Measurements from ENCODE around the gene AP3S2. TPM values are rescaled to one million over a fixed set of nuclear protein-coding genes. Genes with fewer than 3 reads are reported as not detected.

The AP3S2 gene
- total and polyA plus RNA-seq, 2 of the 4 experiments (the other 2 are of a cell fraction) = 12.6 to 34.1 TPM

DNA sequence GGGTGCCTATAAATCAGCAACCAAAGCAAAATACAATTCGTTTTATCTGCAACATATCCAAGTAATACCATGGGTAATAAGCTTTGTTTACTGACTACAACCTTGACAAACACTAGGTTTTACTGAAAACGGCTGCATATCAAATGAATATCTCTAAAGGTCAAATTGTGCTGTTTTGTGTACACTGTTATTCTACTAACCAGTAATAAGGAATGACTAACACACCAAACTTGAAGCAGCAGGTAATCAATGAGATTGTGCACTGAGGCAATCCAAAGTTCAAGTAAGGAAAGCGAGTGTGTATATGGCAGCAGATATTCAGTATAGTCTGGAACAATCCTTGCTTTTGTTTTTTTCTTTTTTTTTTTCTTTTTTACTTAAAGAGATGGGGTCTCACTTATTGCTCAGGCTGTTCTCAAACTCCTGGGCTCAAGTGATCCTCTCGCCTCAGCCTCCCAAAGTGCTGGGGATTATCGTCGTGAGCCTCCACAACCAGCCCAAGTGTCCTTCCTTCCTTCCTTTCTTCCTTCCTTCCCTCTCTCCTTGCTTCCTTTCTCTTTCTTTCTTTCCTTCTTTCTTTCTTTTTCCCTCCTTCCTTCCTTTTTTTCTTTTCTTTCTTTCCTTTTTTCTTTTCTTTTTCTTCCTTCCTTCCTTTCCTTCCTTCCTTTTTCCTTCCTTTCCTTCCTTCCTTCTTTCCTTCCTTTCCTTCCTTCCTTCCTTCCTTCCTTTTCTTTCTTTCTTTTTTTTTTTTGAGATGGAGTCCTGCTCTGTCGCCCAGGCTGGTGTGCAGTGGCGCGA, 34.9 kb downstream of the AP3S2 start:
- TF ChIP-seq, protein P1, sequence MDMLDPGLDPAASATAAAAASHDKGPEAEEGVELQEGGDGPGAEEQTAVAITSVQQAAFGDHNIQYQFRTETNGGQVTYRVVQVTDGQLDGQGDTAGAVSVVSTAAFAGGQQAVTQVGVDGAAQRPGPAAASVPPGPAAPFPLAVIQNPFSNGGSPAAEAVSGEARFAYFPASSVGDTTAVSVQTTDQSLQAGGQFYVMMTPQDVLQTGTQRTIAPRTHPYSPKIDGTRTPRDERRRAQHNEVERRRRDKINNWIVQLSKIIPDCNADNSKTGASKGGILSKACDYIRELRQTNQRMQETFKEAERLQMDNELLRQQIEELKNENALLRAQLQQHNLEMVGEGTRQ (IDR thresholded peaks at IDR 0.05; ENCODE audit: low read depth, low read length) = no peak
- no peak for TF ChIP-seq MAFK (IDR thresholded peaks at IDR 0.05; ENCODE audit: low read depth, low read length)
- no peak for TF ChIP-seq CEBPB (IDR thresholded peaks at IDR 0.05; ENCODE audit: low read depth, low read length)
- TF ChIP-seq FOS (IDR thresholded peaks at IDR 0.05; ENCODE audit: low read depth, low read length) = no peak
- Histone ChIP-seq H3K27ac (ENCODE audit: insufficient read depth, low read length) (no peak overlapping the region), H3K4me2 (ENCODE audit: low read depth, low read length) (no peak overlapping the region), H2BK5ac (ENCODE audit: low read depth, low read length, poor library complexity, severe bottlenecking) (no peak overlapping the region), H2AK9ac (replicated peaks; ENCODE audit: low read depth, low read length, poor library complexity) (no peak overlapping the region), H3K79me1 (ENCODE audit: low read depth in 1 of 2, low read length in 2 of 2) (peaks cover 0 to 11% of the 10 kb centered on the region in 2 experiments; a peak in 1 of 4 replicates), H4K20me1 (ENCODE audit: insufficient read depth, low read length) (no peaks in the 10 kb centered on the region), H3K36me3 (ENCODE audit: control insufficient read depth, insufficient read depth, low read length) (peaks cover 8% of the 10 kb centered on the region), H3K27me3 (ENCODE audit: control insufficient read depth, insufficient read depth, low read length) (no peaks in the 10 kb centered on the region), H4K5ac (ENCODE audit: low read depth, low read length) (no peak overlapping the region), H3K9me3 (ENCODE audit: control insufficient read depth, insufficient read depth, low read length) (no peaks in the 10 kb centered on the region), H2BK20ac (ENCODE audit: low read depth, low read length) (no peak overlapping the region), H2BK15ac (ENCODE audit: low read depth, low read length) (no peak overlapping the region), H3K14ac (replicated peaks; ENCODE audit: low read depth, low read length) (no peak overlapping the region), H3K4me3 (ENCODE audit: insufficient read depth, low read depth, low read length) (no peak overlapping the region), H3K4ac (ENCODE audit: low read depth, low read length) (no peak overlapping the region), H4K91ac (ENCODE audit: insufficient read depth, low read depth, low read length) (no peak overlapping the region), H3K4me1 (ENCODE audit: control insufficient read depth, insufficient read depth, low read length) (no peaks in the 10 kb centered on the region), H3K18ac (ENCODE audit: low read depth, low read length) (no peak overlapping the region), H2AFZ (replicated peaks; ENCODE audit: low read length, poor library complexity) (no peak overlapping the region), H4K8ac (ENCODE audit: low read depth in 2 of 2, low read length in 2 of 2) (no peak overlapping the region), H3K23ac (ENCODE audit: low read depth, low read length) (no peak overlapping the region), H3K9ac (ENCODE audit: low read depth, low read length) (no peak overlapping the region), H2BK120ac (ENCODE audit: low read depth, low read length) (no peak overlapping the region), H3K56ac (ENCODE audit: extremely low read depth, insufficient read depth, low read length) (no peak overlapping the region), H3K9me1 (ENCODE audit: insufficient read depth, low read length) (peaks cover 3% of the 10 kb centered on the region; the same call in 1 of the 2 replicates), H2AK5ac (ENCODE audit: low read depth, low read length) (no peak overlapping the region)
- in situ Hi-C loops (cut with MboI; ENCODE audit: low sequenced_read_pairs) (no loop called here), intact Hi-C loops (cut with micrococcal nuclease) (no loop called here), dilution Hi-C loops (cut with HindIII; ENCODE audit: low sequenced_read_pairs, unreplicated experiment) (loop anchor here (25.0 kb wide), 1 partner anchor 97 kb away; the partner anchor contains the start of gene MESP1)
- POLR2A ChIA-PET (ENCODE audit: unreplicated experiment) = no interaction called here
- CTCF ChIA-PET = no interaction called here
- WGBS, 2 experiments (ENCODE audit: extremely low coverage in 2 of 2, insufficient read length in 1 of 2) = no CpG with 5 or more reads among the region's 9 CpGs
- DNase-seq (no peak), ATAC-seq (ENCODE audit: low read depth) (no peak)
- no TSS peak for BruUV-seq (replicated peaks)
